HG03045 (cell line): ENCODE measurements around the gene CSN3.

ENCODE experiments used
- ATAC-seq: cut with Tn5 transposase; IDR thresholded peaks from one replicate; pipeline ENCODE4 v1.9.1; 2021; ENCODE audit warnings: mild to moderate bottlenecking, moderate library complexity; ENCODE audit not compliant: unreplicated experiment

The CSN3 gene

GRCh38 chr4:70291341-70291740 is 48.9 kb downstream of the CSN3 start:
- no peak for ATAC-seq

- no peak for ATAC-seq
These were observed 55.2 kb downstream of the CSN3 start for GRCh38 chr4:70297576-70297975.

GRCh38 chr4:70298051-70298450 is 55.7 kb downstream of the CSN3 start:
- ATAC-seq = no peak

- no peak for ATAC-seq
These were observed 57.2 kb downstream of the CSN3 start for GRCh38 chr4:70299643-70300042.

GRCh38 chr4:70300215-70300614 is 57.8 kb downstream of the CSN3 start:
- ATAC-seq = no peak
